RKO (cell line): Measurements from ENCODE around the gene NDUFB10.

Experiments used
- DNase-seq: peaks from one replicate; pipeline ENCODE4 v3.0.0-alpha.2; 2016; ENCODE audit warnings: low spot score

Gene NDUFB10

DNA sequence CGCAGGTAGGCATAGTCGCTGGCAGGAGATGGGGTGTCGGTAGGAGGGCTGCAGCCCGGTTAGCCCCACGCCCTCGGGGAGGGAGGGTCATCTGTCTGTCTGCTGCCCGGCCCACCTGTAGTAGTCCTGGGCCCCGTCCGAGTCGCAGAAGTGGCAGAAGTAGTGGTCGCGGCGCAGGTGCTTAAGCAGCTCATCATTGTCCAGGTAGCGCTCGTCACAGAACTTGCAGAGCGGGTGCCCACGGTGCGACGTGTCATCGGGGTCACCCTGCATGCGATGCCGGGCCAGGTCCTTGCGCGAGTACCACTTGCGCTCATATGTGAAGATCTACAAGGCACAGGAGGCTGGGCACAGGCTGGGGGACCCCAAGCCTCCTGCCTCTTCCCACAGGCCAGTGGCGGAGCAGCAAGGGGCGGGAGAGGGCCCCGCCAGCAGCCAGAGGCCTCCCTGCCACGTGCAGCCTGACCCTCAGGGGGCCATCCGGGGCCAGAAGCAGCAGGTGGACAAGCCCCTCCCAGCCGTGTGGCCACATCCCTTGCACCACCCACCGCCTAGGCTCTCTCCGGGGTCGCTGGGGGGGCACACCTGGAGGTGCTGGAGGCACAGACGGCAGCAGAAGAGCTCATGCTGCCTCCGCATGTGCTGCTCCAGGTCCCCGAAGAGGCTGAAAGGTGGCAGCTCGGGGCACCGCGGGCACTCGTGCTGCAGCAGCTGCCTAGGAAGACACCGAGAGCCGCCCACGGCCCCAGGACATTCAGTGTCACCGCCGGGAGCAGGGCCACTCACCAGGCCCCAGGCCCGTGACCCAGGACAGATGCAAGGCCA is 43.3 kb downstream of the NDUFB10 start:
- no peak for DNase-seq

DNA sequence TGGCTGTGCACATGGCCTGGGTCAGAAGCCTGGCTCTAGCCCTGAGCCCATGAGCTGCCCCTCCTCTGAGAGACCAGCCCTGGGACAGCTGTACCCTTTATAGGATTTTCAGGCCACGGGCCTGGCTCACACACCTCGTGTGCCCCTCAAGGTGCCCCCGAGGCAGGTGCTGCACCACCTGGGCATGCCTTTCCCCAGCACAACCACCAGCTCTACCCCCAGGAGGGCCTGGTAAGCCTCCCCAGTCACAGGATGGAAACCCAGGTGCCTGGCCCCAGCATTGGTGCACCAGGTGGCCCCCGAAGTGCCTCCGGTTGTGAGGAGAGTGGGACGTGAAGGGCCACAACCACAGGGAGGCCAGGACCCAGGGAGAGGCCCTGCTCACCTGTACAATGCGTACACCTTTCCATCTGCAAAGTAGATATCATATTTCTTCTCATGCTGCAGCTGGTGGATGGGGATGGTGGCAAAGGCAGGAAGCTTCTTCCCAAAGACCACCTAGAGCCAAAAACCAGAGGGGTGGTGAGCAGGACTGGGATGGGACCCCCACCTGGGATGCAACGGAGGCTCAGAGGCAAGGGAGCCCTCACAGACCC is 44.0 kb downstream of the NDUFB10 start:
- no peak for DNase-seq

DNA sequence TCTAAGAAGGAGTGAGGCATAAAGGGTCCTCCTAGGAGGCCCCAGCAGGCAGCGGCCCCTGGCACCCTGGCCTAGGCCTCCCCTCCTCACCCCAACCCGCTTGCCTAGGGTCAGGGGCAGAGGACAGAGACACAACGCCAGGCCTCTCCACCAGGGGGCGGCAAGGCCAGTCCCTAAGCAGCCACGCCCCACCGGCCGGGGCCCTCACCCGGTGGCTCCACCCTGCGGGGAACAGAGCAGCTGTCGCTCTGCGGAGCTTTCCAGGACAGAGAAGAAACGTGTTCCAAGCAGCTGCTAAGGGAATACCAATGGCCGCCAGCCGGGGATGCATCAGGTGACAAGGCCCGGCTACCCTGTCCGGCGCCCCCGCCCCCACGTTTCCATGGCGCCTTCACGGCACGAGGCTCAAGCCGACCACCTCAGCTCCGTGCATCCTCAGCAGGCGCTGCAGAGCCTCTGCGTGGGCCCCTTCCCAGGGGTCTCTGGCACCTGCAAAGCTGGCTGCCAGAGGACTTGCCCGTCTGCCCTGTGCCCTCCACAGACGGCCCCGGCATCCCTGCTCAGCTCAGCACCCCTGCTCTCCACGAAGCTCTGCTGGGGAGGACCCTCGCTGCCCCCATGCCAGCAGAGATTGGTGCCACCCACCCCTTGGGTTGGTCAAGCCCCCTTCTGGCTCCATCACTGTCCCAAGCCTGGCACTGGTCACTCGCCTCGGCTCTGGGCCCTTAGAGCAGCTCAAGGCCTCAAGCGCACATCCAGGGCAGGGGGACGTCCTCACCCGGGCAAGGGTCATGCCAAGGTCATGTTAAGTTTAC is 44.7 kb downstream of the NDUFB10 start:
- peak; percentile 83 for DNase-seq

DNA sequence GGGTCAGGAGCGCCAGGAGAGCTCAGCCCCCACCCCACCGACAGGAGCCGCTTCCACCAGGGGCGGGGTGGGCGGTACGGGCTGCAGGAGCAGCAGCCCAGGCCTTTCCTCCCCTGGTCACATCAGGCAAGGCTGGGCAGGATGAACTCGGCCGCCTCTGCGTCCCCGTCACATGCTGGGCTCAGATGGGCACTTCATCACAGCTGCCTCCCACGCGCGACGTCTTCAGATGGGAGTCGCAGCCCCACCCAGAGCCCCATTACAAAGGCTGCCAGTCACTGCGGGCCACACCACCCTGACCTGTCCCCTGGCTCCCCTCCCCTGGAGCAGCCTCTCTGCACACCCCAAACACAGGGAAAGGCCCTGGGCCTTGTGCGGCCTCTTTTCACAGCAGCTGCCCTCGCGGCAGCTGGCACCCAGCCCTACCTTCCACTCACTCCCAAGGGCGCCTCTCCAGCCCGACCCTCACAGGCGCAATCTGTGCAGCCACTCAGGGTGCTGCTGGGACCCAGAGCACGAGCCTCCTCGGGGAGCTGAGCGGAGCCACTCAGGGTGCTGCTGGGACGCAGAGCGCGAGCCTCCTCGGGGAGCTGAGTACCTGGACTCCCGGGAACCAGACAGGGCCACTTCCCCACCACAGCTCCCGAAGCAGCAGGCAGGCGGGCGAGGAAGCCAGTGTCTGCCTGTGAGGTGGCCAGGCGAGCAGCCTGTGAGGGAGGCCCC is 45.6 kb downstream of the NDUFB10 start:
- no peak for DNase-seq

DNA sequence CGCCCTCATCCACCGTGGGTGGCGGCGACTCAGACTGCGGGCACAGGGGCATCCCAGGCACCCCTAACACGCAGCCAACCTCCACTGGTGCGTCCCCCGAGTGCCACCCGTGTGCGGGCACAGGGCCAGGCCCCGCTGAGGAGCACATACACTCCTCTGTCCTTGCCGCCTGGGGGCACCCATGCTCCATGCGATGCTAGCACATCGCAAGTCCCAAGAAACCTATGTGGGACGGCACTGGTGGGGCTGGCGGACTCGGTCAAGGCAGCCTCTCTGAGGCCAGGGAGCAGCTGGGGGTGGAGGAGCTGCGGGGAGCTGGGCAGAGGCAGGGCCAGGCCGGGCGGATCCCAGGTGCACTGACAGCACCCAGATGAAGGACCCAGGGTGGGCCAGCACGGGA is 46.3 kb downstream of the NDUFB10 start:
- DNase-seq, result no peak

DNA sequence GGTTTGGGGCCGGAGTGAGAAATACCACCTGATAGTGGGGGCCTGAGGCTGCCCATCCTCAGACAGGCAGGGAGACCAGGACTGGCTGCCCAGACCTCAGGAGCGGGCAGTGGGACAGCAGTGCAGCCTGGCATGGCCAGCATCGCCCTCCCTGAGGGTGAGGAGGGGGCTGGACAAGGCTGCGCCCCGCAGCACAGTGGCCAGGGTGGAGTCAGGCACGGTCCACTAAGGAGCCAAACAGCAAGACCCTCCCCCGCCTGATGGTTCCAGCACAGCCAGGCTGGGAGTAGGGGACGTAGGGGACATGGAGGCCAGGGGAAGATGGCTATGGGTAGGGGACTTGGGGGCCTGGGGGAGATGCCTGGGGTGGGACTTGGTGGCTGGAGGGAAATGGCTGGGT is 47.0 kb downstream of the NDUFB10 start:
- DNase-seq, result no peak

DNA sequence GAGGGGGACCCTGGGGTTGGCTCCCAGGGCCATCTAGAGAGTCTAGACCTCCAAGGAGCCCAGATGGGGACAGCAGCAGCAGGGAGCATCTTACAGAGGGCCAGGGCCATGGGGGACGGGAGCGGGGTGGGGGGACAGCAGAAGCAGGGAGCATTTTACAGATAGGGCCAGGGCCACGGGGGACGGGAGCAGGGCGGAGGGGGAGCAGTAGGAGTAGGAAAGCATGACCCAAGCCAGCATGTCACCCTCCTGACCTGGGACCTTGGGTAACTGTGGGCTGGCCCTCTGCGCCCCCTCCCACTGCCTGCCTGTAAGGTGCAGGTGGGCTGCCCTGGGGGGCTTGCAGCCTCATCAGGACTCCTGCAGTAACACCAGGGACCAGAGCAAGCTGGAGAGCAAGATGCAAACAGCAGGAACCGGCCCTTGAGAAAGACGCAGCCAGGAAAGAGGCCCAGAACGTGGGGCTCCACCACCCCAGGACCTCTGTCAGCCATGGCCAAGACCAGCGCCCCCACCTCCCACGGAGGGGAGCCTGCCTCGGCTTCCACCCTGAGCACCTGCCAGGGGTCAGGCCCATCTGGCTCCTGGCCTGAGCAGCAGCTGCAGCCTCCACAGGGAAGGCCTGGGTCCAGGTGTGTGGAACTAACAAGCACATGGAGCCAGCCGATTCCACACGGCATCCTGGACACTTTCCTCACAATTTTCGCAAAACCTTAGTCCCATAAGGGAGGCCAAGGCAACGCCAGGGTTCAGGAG is 47.9 kb downstream of the NDUFB10 start:
- no peak for DNase-seq

DNA sequence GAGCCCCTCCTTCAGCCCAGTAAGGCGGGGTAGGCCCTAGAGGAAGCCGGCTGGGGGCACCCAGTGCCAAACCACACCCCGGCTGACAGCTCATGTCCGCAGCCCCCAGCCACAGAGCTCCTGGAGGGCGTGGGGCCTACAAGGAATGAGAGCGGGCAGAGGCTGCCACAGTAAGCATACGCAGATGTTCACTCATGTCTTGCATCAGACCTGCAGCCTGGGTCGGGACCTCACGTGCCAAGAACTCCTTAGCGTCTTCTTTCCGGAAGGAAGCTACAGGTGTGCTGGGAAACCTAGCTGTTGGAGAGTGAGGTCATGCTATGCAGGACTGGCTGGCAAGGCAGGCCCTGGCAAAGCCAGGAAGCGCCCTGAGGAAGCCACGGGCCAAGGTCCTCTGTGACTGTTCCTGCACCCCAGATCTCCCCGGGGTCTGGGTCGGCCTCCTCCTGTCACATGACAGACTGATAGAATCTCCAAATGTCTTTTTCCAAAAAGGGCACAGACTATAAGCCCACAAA is 48.7 kb downstream of the NDUFB10 start:
- peak; percentile 79 for DNase-seq

DNA sequence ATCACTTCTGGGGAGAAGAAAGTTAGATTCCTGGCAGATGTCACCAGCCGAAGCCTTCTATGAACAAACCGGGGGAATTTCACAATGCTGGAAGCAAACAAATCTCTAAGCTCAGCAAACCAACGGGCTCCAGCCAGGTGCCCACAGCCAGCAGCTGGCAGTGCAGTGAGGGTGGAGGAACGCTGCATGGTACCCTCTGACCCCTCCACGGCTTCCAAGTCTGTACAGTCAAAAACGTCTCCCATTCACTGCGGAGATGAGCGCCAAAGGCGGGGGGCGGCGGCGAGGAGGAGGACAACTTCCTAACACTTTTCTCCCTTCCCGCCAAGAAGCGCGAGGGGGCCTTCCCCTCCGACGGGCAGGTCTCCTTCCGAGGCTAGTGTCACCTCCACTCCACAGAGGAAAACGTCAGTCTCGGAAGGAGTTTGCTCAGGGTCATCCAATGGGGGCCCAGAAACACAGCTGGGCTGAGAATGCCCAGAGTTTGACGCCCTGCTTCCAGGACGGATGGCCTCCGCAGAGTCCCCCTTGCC is 49.4 kb downstream of the NDUFB10 start:
- peak; percentile 43 for DNase-seq

DNA sequence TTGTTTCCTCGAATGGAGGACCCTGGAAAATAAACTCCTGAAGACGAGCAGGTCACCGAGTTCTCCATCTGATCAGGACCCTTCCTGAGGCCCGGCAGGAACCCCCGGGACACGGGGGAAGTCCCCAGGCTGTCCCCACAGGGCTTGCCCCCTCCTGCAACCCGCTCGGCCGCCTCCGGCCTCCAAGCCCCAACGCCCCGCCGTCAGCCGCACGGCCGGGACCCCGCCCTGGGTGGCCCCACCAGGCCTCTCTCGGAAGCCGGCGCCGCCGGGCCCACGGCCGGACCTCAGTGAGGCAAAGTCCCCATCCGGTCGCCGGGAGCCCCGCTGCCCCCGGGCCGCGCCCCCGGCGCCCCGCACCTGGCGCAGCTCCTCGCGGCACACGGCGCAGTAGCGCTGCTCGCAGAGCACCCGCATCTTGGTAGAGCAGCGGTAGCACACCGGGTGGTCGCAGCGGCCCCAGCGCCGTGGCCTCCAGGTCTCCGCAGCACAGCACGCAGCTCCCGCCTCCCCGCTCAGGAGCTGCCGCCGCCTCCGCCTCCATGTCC is 49.9 kb downstream of the NDUFB10 start:
- no peak for DNase-seq

DNA sequence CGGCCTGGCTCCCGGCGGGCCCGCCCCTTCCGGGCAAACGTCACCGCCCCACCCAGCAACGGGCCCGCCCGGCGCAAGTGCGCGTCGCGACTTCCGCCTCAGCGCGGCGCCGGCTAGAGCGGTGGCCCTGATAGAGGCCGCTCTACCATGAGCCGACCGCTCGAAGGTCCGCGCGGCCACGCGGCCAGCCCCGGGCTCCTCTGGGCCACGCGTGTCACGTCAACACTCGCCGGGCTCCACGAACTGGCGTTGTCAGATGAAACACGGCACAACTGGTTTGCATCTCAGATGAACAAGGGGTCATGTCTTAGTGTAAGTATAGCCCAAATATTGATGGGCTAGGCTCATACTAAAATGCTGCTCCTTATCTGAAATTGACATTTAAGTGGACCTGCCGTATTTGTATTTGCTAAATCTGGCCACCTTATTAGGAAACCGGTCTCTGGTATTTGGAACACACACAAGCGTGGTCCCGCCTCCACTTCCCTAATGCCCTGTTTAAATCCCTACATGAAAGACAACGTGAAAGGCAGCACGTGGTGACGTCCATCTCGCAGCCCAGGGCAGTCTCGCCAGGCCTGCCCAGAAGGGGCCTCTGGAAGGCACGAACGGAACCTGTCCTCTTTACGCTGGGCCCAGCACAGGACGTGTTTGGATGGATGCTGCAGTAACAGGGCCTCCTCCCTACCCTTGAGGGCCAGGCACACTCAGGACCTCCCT is 50.6 kb downstream of the NDUFB10 start, which contains the start of gene ZNF598:
ZNF598 (minus strand) TSS at position 31 of the 720 bp plus-strand sequence.
- DNase-seq, result peak; percentile 88
